ENCODE measurements around the gene PMS2.
"Not testable (repeated sequence)": the region's sequence is repeated elsewhere in the genome, so short reads cannot be mapped to it uniquely, and the experiment has no call there.

The PMS2 gene, protein sequence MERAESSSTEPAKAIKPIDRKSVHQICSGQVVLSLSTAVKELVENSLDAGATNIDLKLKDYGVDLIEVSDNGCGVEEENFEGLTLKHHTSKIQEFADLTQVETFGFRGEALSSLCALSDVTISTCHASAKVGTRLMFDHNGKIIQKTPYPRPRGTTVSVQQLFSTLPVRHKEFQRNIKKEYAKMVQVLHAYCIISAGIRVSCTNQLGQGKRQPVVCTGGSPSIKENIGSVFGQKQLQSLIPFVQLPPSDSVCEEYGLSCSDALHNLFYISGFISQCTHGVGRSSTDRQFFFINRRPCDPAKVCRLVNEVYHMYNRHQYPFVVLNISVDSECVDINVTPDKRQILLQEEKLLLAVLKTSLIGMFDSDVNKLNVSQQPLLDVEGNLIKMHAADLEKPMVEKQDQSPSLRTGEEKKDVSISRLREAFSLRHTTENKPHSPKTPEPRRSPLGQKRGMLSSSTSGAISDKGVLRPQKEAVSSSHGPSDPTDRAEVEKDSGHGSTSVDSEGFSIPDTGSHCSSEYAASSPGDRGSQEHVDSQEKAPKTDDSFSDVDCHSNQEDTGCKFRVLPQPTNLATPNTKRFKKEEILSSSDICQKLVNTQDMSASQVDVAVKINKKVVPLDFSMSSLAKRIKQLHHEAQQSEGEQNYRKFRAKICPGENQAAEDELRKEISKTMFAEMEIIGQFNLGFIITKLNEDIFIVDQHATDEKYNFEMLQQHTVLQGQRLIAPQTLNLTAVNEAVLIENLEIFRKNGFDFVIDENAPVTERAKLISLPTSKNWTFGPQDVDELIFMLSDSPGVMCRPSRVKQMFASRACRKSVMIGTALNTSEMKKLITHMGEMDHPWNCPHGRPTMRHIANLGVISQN

DNA sequence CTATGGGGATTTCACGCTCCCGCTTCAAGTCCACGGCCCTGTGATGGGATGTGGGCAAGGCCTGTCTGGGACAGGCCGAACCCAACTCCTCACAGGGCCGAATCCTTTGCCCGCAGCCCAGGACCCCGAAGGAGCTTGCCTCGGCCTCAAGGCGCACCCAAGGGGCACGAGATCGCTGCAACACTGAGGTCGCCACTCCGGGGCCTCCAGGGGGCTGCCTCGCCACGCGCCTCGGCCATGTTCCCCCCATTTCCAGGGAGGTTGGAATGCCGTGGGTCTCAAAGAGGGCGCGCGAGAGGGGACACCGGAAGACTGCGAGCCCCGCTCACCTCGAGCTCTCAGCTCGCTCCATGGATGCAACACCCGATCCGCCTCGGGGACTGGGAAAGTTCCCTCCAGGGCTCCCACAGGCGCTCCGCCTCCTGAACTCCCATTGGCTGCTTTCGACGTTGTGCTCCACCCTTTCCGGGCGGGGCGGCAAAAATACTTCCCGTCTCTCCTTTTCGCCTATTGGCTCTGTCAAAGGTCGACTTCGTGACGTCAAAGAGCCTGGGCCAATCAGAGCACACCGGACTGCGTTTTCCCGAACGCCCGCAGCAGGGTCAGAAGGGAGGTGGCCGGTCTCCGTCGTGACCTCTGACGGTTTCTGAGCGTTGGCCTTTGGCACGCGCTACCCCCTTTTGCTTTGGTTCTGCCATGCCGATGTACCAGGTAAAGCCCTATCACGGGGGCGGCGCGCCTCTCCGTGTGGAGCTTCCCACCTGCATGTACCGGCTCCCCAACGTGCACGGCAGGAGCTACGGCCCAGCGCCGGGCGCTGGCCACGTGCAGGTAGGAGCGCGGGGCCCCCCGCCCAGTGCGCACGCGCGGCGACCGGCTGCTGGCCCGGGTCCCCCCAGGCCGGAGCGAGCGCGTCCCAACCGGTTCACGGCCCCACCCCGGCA is at the start of gene PMS2, which contains the start of gene AIMP2:
PMS2 (minus strand) TSS at position 382 of the 944 bp plus-strand sequence; CDS start at position 352, 30 bp downstream.
AIMP2 (plus strand) TSS at position 605 of the 944 bp plus-strand sequence; CDS start at position 697, 92 bp downstream.
- DNase-seq = peak; percentile 94

DNA sequence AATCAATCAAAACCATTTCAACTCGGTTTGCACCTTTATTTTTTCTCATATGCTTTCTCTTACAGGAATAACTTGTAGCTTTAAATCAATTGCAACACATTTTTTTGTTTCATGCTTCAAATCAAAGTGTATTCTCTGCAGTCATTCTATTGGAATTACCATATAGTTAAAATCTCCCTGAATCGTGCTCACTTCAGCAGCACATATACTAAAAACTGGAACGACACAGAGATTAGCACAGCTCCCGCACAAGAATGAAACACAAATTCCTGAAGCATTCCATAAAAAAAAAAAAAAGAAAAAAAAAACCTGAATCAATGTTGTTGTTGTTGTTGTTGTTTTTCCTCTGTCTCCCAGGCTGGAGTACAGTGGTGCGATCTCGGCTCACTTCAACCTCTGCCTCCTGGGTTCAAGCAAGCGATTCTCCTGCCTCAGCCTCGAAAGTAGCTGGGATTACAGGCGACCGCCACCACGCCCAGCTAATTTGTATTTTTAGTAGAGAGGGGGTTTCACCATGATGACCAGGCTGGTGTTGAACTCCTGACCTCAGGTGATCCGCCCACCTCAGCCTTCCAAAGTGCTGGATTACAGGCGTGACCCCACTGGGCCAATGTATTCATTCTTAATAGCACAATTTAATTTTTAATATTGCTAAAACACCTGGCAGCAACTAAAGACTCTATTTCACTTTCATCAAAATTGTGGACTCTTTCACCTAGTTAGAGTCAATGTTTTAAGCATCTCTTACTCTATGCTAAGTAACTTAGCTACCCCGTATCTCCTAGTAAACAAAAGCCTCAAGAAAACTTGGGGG is 48.7 kb upstream of the PMS2 start:
- DNase-seq = no peak

DNA sequence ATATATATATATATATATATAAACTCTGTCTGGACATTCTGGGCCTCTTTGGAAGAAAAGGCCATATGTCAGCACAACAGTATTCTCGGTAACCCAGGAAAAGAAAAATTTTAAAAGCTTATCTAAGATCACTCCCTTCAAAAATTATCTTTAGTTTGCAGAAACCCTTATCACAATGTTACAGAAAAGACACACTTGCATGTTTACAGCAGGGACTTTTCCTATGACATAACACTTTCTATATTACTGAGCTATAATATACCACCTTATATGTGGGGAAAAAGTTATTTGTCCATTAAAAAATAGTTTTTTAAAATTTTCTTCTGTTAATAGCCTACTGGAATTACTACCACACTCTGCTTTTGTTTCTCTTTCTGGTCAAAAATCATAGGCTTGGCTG is 47.8 kb upstream of the PMS2 start:
- no peak for DNase-seq

DNA sequence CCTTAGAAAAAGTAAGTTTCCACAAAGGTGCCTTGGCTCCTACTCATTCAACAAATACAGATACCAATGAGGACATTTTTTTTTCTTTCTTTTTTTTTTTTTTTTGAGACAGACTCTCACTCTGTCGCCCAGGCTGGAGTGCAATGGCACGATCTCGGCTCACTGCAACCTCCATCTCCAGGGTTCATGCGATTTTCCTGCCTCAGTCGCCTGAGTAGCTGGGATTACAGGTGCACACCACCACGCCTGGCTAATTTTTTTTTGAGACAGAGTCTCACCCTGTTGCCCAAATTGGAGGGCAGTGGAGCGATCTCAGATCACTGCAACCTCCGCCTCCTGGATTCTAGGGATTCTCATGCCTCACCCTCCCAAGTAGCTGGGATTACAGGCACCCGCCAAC is 42.3 kb upstream of the PMS2 start:
- not testable (repeated sequence) for DNase-seq

DNA sequence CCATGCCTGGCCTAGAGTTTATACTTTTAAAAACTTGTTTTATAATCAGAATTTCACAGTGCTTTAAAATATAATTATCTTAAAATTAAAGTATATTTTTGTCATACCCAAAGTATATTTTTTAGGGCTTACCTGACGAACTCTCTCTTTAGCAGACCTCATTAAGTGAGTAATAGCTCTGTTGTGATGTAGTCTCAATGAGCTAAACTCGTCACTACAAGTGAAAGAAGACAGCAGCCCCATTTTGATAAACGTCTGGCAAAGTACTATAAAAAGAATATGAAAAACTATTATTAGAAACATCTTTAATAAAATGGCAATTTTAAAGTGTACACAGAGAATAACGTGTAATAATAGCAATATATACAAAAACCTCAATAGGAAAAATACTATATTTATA is 40.9 kb upstream of the PMS2 start:
- no peak for DNase-seq

DNA sequence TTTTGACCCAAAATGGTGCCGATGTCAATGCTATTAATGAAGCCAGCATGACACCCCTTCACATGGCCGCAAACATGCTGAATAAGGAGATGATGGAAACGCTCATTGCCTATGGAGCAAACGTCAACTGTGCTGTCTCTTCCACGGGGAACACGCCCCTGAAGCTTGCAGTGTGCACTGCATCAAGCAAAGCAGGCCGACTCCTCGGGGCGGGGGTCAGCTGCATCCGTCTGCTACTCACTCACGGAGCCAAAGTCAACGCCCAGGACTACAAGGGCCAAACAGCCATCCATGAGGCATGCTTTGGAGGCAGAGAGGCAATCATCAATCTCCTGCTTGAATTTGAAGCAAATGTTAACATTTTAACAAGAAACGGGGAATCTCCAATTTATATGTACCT is 26.8 kb upstream of the PMS2 start:
- DNase-seq = no peak

DNA sequence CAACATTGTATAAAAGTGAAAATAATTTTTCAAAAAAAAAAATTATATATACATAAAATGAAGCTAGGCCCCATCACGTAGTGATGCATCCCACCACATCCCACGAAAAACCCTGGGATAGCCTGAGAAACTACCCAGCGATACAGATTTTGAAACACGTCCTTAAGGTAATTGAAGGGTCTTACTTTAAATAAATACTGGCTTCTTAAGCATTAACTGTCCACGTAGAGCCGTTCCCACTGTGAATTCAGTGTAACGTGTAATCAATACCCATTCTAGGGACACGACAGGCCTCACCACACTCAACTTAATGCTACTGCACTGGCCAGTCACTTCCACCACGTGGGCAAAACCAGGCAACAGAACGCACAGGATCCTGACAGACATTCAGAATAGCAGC is 26.3 kb upstream of the PMS2 start:
- no peak for DNase-seq

DNA sequence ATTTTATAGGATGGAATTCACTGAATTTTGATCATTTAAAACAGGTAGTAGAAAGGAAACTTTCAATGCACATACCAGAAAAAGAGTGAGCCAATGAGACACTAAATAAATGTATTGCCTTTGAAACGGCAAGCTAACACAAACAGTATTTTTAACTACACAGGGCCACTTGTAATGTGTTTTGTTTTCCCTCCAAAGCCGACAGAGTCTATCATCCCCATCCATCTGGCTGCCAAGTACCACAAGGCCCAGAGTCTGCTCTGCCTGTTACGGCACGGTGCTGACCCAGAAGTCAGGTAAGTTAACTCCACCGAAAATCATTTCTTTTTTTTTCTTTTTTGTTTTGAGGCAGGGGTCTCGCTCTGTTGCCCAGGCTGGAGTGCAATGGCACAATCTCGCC is 23.8 kb upstream of the PMS2 start:
- no peak for DNase-seq

DNA sequence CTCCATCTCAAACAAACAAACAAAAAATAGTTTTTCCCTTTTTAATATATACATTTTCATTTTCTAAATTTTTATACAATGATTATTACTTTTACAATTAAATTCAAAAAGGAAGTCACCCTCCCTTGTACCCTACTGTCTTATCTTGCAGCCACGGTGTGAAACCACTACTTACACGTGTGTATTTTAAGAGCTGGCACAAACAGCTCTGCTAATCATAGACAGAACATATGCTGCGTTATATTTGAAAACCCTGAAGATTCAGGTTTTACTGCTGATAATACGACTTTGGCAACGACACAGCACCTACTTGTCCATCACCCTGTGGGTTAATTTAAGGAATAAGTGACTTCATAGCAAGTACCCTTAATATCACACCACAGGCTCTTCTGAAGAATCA is 23.3 kb upstream of the PMS2 start:
- DNase-seq = no peak

DNA sequence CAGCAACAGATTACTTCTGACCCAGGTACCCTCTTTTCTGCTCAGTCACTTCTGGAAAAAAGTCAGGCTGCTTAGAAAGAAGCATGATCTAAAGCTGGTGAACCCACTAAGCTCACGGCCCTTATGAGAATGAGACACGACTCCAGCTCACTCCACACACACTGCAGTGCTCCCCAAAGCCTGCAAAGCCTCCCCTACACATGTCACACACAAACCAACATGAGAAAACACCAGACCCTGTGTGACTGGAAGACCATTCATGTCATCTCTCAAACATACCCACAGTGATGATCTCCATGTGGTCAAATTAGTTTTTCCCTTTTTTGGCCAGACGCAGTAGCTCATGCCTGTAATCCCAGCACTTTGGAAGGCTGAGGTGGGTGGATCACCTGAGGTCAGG is 22.7 kb upstream of the PMS2 start:
- DNase-seq = no peak

DNA sequence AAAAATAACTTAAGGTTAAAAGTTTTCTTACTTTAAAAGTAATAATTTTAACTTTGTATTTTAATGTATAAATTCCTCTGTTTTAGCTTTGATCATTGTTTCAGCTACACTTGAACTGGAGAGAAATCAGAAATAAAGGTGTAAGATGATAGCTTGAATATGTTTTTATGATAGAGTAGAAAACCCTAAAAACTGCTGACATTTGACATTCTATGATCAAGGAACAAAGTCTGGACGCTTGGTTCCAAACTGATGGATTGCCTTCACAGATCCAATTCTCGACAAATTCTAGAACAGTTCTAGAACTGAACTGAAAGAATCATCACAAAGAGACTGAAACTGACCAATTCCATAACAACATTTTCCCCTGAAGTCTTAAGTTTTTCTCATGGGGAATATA is 22.1 kb upstream of the PMS2 start, which contains the start of gene ANKRD61:
ANKRD61 (plus strand) TSS at position 389 of the 400 bp plus-strand sequence; CDS start at position 389, 0 bp downstream.
- no peak for DNase-seq

DNA sequence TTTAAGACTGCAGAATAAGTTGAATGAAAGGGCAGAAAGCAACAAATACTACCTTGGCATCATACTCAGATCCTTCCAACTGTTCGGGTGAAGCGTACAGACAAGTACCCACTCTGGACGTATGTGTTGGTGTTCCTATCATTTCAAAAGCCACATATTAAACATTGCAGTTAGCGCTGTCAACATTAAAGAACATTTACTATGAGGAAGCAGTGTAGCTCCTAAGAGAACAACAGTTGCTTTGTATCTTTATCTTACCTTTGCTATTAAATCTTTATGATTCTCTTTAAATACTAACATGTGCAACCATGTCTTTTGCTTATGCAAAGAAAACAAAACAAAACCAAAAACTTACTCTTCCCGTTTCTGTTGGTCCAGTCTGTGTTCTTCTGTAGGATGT is 19.7 kb upstream of the PMS2 start:
- no peak for DNase-seq

DNA sequence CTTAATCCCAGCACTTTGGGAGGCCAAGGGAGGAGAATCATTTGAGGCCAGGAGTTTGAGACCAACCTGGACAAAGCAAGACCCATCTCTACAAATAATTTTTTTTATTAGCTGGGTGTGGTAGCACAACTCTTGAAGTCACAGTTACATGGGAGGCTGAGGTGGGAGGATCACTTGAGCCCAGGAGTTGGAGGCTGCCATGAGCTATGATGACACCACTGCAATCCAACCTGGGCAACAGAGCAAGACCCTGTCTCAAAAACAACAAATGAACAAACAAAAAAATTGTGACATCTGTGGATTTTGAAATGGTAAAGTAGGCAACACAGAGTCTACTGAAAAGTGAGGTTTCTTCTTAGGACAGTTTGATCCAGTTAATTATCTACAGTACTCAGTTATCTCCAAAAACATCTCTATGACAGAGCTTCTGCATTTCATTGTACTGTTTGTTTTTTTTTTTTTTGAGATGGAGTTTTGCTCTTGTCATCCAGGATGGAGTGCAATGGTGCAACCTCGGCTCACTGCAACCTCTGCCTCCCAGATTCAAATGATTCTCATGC is 19.0 kb upstream of the PMS2 start:
- no peak for DNase-seq

DNA sequence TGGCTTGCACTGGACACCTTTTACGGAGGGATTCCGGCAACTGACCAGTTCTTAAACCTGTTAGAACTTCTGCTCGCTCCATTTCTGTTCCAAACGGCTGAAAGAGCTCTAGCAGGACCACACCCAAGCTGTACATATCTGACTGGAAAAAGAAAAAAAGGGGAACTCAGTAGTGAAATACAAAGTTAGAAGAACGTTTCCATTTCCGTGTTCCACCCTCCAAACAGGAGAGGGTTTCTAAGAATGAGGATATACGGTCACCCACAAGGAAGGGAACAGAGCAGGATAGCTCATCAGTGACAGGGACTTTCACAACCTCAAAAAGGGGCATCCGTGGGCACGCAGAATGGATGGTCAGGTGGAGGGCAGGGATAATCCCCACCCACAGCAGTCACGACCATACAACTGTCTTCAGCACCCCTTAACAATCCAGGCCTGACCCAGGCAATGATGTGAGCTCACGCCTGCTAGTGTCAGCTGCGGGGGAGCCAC is 18.0 kb upstream of the PMS2 start:
- peak; percentile 17 for DNase-seq

DNA sequence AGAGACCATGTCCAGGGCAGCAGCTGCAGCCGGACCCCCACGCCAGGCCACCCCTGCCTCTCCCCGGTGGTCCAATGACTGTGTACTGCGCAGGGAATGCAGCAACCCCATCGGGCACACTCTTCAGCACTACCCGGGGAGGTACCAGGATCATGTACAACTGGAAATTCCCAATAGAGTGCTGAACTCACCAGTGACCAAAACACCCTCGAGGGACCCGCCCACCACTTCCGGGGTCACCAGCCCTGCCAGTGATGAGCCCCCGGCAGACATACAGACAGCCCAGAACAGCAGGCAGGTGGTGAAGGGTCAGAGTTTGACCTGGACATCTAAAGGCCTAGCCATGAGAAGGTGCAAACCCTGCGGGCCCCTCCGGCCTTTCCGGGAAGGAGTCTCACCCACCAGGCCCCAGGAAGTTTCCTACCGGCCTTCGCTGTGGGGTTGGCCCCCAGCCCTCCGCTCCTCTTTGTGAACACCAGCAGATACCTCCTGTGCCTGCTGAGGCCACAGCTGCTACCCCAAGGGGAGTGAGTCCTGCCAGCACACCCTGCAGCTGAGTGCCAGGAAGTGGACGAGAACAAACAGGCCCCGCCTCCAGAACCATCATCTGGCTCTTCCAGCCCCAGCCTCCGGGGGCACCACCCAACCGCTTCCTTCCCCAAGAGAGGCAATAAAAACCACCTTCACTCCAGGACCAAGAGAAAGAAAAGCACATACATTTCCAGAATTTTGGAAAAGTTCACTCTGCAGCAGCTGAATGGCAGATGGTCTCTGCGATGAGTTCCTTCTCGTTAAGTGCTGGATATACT is 17.4 kb upstream of the PMS2 start:
- DNase-seq = peak; percentile 78

DNA sequence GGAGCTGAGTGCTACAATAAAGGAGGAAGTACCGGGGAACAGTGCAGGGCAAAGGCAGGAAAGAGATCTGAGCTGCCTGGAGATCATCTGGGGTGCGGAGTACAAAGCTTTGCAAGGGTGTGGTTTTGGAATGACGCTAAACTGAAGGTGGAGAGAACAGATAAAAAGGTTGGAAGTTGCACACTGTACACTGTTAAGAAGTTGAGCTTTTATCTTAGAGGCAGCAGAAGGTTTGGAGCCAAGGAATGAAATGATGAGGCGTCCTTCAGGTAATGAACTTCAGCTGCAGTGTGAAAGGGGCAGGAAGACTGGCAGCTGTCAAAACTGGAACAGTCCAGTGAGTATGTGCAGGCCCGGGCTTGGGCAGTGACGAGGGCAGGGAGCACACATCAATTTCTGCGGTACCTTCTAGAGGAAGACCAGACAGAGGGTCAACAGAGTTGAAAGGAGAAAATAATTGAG is 15.2 kb upstream of the PMS2 start:
- no peak for DNase-seq

DNA sequence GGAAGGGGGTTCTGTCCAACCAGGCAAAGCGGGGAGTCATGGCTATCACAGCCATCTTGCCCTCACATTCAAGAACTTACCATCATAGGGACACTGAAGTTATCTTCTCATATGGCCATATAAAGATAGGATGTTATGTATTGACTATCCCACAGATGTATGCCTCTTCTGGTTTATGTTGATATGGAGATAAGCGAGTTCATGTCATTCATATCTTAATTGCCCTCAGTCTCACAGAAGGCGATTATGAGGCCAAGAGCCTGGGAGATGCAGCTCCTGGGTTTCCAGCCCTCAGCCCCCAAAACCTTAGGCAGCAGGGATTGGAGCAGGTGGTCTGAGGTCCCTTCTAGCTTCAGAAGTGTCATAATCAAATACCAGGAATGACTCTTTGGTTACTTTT is 13.9 kb upstream of the PMS2 start:
- no peak for DNase-seq

DNA sequence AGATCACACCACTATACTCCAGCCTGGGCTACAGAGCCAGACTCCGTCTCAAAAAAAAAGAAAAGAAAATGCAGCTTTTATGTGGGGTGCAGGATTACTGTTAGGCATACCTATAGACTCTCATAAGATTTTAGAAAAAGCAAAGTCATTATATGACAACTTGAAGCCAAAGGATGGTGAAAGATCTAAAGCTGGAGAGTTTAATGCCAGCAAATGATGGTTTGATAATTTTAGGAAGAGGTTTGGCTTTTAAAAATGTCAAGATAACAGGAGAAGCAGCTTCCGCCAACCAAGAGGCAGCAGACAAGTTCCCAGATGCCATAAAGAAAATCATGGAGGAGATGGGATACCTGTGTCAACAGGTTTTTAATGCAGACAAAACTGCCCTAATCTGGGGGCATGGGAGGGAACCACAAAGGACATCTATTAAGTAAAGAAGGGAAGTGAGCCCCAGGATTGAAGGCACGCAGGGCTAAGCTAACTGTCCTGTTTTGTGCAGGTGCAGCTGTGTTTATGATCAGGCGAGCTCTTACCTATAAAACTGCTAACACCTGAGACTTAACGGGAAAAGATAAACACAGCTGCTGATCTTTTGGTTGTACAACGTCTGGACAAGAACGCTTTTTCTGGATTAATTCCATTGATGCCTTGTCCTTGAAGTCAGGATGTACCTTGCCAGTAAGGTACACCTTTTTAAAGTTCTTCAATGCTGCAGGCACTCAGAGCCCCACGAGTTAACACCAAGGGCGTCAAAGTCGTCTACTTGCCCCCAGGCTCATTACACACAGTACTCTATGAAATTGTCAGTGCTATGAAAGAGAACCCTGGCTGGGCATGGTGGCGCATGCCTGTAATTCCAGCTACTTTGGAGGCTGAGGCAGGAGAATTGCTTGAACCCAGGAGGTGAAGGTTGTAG is 11.8 kb upstream of the PMS2 start:
- DNase-seq = no peak

DNA sequence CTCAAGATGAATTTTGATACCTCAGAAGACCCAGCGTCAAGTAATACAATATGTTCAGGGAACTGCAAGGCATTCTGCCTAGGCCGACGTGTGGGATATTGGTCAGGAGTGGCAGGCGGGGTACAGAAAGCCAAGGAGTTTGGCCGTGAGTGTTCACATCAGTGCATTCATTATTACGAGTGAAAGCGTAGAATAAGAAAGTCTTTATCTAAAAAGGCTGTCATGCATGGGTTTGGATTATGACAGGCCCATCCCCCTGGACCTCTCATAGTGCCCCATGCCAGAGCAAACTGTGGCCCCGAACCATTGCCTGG is 7.8 kb upstream of the PMS2 start:
- DNase-seq = no peak
